Measurements from ENCODE around the gene OTULIN.

DNA sequence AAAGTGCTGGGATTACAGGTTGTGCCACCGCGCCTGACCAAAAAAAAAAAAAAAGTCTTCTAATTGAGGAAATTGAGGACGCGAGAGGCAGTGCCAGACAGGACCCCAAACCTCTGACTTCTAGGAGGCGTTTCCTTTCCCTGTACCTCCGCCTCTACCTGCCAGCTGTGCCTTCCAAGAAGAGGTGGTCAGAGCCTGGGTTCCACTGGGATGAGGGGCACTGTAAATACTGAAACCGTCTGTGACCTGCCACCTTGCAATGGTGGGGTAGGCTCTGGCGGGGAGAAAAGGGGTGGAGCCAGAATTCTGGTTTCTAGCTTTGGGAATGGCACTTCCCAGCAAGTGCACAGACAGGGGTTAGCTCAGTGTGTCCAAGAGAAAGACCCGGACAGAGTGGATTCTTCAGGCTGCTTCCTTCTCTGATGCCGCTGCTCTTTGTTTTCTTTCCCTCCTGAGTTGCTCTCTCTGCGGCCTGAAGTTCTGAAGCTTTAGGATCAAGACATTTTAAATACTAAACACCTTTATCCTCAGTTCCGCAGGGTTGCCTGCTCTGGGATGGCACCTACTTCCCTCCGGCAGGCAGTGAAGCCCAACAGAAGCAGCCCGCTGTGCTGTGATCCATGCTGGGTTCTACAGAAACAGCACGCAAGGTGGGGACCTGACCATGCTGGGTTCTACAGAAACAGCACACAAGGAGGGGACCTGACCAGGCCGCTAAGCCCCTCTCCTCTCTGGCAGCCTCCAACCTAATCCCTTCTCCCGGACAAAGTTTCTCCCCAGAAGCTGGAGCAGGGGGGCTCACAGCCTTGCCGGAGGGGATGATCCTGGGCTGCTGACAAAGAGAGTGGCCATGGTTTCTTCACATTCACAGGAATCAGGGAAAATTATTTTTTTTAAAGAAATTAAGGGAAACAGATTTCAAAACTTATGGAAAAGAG, 65.2 kb downstream of the OTULIN start:
- no peak for TF ChIP-seq POLR2A (IDR thresholded peaks at IDR 0.05)
- TF ChIP-seq, protein P1, sequence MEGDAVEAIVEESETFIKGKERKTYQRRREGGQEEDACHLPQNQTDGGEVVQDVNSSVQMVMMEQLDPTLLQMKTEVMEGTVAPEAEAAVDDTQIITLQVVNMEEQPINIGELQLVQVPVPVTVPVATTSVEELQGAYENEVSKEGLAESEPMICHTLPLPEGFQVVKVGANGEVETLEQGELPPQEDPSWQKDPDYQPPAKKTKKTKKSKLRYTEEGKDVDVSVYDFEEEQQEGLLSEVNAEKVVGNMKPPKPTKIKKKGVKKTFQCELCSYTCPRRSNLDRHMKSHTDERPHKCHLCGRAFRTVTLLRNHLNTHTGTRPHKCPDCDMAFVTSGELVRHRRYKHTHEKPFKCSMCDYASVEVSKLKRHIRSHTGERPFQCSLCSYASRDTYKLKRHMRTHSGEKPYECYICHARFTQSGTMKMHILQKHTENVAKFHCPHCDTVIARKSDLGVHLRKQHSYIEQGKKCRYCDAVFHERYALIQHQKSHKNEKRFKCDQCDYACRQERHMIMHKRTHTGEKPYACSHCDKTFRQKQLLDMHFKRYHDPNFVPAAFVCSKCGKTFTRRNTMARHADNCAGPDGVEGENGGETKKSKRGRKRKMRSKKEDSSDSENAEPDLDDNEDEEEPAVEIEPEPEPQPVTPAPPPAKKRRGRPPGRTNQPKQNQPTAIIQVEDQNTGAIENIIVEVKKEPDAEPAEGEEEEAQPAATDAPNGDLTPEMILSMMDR (IDR thresholded peaks at IDR 0.05) = no peak

Measured in right lobe of liver (tissue), 4 donors.